PC-3 (cell line): Measurements from ENCODE around the gene PSMG3.

Experiments
- CTCF ChIP-seq: fragments of 300-600 bp; sonication (generic); conservative IDR thresholded peaks from 2 replicates; pipeline ENCODE4 v1.5.1; 2017; ENCODE audit warnings: antibody characterized with exemption, low read depth, mild to moderate bottlenecking, low read length
- EZH2 ChIP-seq: fragments of 300-600 bp; sonication (generic); IDR thresholded peaks from one replicate; pipeline ENCODE4 v1.6.1; 2017; ENCODE audit warnings: antibody characterized with exemption, mild to moderate bottlenecking, low read length; ENCODE audit not compliant: unreplicated experiment

GRCh38 chr7:1602386-1602785 lies 32.6 kb upstream of the PSMG3 start:
- TF ChIP-seq EZH2 (no peak), CTCF (no peak)
